Measurements from ENCODE around the gene ZBED2. TPM values are rescaled to one million over a fixed set of nuclear protein-coding genes. Genes with fewer than 3 reads are reported as not detected.

Gene ZBED2
- polyA plus RNA-seq, 1 of the 3 experiments (the other 2 are of a cell fraction) = 0.76 TPM

DNA sequence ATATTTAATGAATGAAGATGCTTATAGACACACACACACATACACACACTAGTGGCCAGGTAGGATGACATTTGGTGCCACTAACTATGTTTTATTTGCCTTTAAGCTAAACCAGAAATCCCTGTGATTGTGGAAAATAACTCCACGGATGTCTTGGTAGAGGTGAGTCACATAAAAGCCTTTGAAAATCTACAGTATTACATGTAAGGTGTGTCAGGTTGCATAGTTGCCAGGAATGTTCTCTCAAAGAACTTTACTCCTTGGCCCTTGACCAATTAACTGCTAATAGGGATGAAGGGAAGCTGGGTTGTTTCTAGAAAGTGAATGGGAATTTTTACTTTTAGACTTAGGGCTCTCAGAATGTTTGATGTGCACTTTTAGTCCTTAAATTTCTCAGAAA lies 9.9 kb downstream of the ZBED2 start:
- Histone ChIP-seq H3K4me3 (ENCODE audit: low read depth in 2 of 2, low read length in 1 of 2) (no peak overlapping the region), H3K4me1 (ENCODE audit: control insufficient read depth in 1 of 2, insufficient read depth in 2 of 2, low read depth in 1 of 2, low read length in 1 of 2) (peaks cover 2 to 19% of the 10 kb centered on the region in 2 experiments; a peak in 2 of 4 replicates), H3K27ac (ENCODE audit: low read depth in 2 of 2, low read length in 1 of 2) (no peak overlapping the region), H3K79me2 (ENCODE audit: insufficient read depth) (no peaks in the 10 kb centered on the region), H3K9me2 (no peaks in the 10 kb centered on the region), H3K4me2 (no peak overlapping the region), H3F3A (replicated peaks; ENCODE audit: insufficient read depth) (peaks cover 36% of the 10 kb centered on the region), H3K9ac (no peak overlapping the region), H3K9me3 (no peaks in the 10 kb centered on the region), H4K20me1 (ENCODE audit: insufficient read depth) (no peaks in the 10 kb centered on the region), H3K27me3 (ENCODE audit: insufficient read depth) (no peaks in the 10 kb centered on the region), H2AFZ (ENCODE audit: low read depth) (no peak overlapping the region), H3K36me3 (replicated peaks in 1 of 2; ENCODE audit: control insufficient read depth in 1 of 2, insufficient read depth in 2 of 2, low read length in 1 of 2) (no peaks in the 10 kb centered on the region)
- POLR2A ChIA-PET = no interaction called here
- no peak for DNase-seq
- CTCF ChIA-PET = interaction anchor here (1.0 kb wide), 1 partner anchor 16 kb away, joined by 3 read pairs; no protein-coding TSS in a partner anchor
- TF ChIP-seq TCF12 (IDR thresholded peaks at IDR 0.05) (peak; percentile 22; the same call in 1 of the 2 replicates), FOSL2 (IDR thresholded peaks at IDR 0.05; ENCODE audit: borderline replicate concordance, low read depth) (peak; percentile 24; the same call in 1 of the 2 replicates), RXRA (IDR thresholded peaks at IDR 0.05; ENCODE audit: borderline replicate concordance, low read depth) (no peak), JUND (IDR thresholded peaks at IDR 0.05) (0 out of 2 replicates have a peak, but pooled peaks have one; percentile 12), NFIC (IDR thresholded peaks at IDR 0.05; ENCODE audit: borderline replicate concordance) (peak; percentile 40; the same call in 1 of the 2 replicates)
- WGBS (ENCODE audit: low lambda C conversion rate) = 8% methylated on average over 1 of the region's 1 CpG

DNA sequence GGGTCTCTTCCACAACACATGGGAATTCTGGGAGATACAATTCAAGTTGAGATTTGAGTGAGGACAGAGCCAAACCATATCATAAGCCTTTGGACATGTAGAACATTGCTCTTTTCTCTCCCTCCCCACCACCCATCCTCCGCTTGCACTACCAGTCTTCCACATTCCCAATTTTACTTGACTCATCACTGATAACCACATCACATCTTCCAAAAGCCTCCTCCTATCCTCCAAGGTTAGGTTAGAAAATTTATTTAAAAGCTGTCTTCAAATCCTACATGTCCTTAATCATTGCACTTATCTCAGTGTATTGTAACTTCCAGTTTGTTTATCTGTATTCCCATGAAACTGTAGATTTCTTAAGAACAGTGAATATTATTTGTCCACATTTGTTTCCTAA lies 10.4 kb downstream of the ZBED2 start:
- Histone ChIP-seq H4K20me1 (ENCODE audit: insufficient read depth) (no peaks in the 10 kb centered on the region), H3K27me3 (ENCODE audit: insufficient read depth) (no peaks in the 10 kb centered on the region), H3K9ac (no peak overlapping the region), H3K9me3 (no peaks in the 10 kb centered on the region), H3K9me2 (no peaks in the 10 kb centered on the region), H3K27ac (ENCODE audit: low read depth in 2 of 2, low read length in 1 of 2) (no peak overlapping the region), H3K4me2 (no peak overlapping the region), H3K79me2 (ENCODE audit: insufficient read depth) (no peaks in the 10 kb centered on the region), H3K4me1 (ENCODE audit: control insufficient read depth in 1 of 2, insufficient read depth in 2 of 2, low read depth in 1 of 2, low read length in 1 of 2) (peaks cover 2 to 14% of the 10 kb centered on the region in 2 experiments; a peak in 2 of 4 replicates), H2AFZ (ENCODE audit: low read depth) (no peak overlapping the region), H3F3A (replicated peaks; ENCODE audit: insufficient read depth) (peaks cover 36% of the 10 kb centered on the region), H3K36me3 (replicated peaks in 1 of 2; ENCODE audit: control insufficient read depth in 1 of 2, insufficient read depth in 2 of 2, low read length in 1 of 2) (no peaks in the 10 kb centered on the region), H3K4me3 (ENCODE audit: low read depth in 2 of 2, low read length in 1 of 2) (no peak overlapping the region)
- WGBS (ENCODE audit: low lambda C conversion rate) = 95% methylated on average over 1 of the region's 1 CpG
- ChIA-PET CTCF (interaction anchor here (1.0 kb wide), 1 partner anchor 16 kb away, joined by 3 read pairs; no protein-coding TSS in a partner anchor), POLR2A (no interaction called here)
- no peak for DNase-seq
- TF ChIP-seq GABPA (IDR thresholded peaks at IDR 0.05; ENCODE audit: low read depth) (no peak), CHD2 (IDR thresholded peaks at IDR 0.05; ENCODE audit: low read length, partially characterized antibody) (no peak), FOXJ3 (CRISPR knock-in tag; IDR thresholded peaks at IDR 0.05) (no peak), NFIC (IDR thresholded peaks at IDR 0.05; ENCODE audit: borderline replicate concordance) (no peak), ELF1 (IDR thresholded peaks at IDR 0.05) (no peak), MEF2A (IDR thresholded peaks at IDR 0.05; ENCODE audit: borderline replicate concordance, low read depth) (no peak), RFX5 (IDR thresholded peaks at IDR 0.05; ENCODE audit: low read length) (no peak), FOXM1 (IDR thresholded peaks at IDR 0.05; ENCODE audit: low read depth) (no peak), SMC3 (IDR thresholded peaks at IDR 0.05; ENCODE audit: low read depth, low read length) (no peak), GATA2 (CRISPR knock-in tag; IDR thresholded peaks at IDR 0.05) (no peak), EP300 (IDR thresholded peaks at IDR 0.05; ENCODE audit: borderline replicate concordance in 1 of 2, low read depth in 1 of 2, low read length in 1 of 2) (no peak), RAD21 (IDR thresholded peaks at IDR 0.05; ENCODE audit: low read length) (no peak), FOSL2 (IDR thresholded peaks at IDR 0.05; ENCODE audit: borderline replicate concordance, low read depth) (no peak)
- TF ChIP-seq, protein P1, sequence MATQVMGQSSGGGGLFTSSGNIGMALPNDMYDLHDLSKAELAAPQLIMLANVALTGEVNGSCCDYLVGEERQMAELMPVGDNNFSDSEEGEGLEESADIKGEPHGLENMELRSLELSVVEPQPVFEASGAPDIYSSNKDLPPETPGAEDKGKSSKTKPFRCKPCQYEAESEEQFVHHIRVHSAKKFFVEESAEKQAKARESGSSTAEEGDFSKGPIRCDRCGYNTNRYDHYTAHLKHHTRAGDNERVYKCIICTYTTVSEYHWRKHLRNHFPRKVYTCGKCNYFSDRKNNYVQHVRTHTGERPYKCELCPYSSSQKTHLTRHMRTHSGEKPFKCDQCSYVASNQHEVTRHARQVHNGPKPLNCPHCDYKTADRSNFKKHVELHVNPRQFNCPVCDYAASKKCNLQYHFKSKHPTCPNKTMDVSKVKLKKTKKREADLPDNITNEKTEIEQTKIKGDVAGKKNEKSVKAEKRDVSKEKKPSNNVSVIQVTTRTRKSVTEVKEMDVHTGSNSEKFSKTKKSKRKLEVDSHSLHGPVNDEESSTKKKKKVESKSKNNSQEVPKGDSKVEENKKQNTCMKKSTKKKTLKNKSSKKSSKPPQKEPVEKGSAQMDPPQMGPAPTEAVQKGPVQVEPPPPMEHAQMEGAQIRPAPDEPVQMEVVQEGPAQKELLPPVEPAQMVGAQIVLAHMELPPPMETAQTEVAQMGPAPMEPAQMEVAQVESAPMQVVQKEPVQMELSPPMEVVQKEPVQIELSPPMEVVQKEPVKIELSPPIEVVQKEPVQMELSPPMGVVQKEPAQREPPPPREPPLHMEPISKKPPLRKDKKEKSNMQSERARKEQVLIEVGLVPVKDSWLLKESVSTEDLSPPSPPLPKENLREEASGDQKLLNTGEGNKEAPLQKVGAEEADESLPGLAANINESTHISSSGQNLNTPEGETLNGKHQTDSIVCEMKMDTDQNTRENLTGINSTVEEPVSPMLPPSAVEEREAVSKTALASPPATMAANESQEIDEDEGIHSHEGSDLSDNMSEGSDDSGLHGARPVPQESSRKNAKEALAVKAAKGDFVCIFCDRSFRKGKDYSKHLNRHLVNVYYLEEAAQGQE (IDR thresholded peaks at IDR 0.05; ENCODE audit: low read depth, low read length) = no peak
- TF ChIP-seq, protein P2, sequence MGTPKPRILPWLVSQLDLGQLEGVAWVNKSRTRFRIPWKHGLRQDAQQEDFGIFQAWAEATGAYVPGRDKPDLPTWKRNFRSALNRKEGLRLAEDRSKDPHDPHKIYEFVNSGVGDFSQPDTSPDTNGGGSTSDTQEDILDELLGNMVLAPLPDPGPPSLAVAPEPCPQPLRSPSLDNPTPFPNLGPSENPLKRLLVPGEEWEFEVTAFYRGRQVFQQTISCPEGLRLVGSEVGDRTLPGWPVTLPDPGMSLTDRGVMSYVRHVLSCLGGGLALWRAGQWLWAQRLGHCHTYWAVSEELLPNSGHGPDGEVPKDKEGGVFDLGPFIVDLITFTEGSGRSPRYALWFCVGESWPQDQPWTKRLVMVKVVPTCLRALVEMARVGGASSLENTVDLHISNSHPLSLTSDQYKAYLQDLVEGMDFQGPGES (IDR thresholded peaks at IDR 0.05; ENCODE audit: low read depth, low read length) = no peak

Data from SK-N-SH (cell line).